Endometrial microvascular endothelial cells (primary cell): ENCODE measurements around the gene FBXO10. TPM values are rescaled to one million over a fixed set of nuclear protein-coding genes. Genes with fewer than 3 reads are reported as not detected.

ENCODE experiments used
- in situ Hi-C: cut with HindIII; loops from 2 replicates; pipeline ENCODE4 v1.10.0; 2017; ENCODE audit warnings: low sequenced_read_pairs, low pct_unique_long_range_greater_than_20kb; ENCODE audit errors: inconsistent ontology term
- total RNA-seq: library from RNA; depleted of rRNA; stranded (reverse); fragments of >200 nt; gene quantifications from one replicate; pipeline ENCODE4 v1.2.3, GENCODE V29; 2015; ENCODE audit errors: inconsistent ontology term

Gene FBXO10
- total RNA-seq, 1 donor from 2014 or later = 7.5 TPM

- in situ Hi-C loops = no loop called here
Measured at GRCh38 chr9:37559125-37559524, 17.1 kb downstream of the FBXO10 start.

- in situ Hi-C loops = no loop called here
Measured at GRCh38 chr9:37555786-37556185, 20.4 kb downstream of the FBXO10 start.

- in situ Hi-C loops = no loop called here
Measured at GRCh38 chr9:37554318-37554717, 21.9 kb downstream of the FBXO10 start.

GRCh38 chr9:37551888-37552287 lies 24.3 kb downstream of the FBXO10 start:
- in situ Hi-C loops = no loop called here

GRCh38 chr9:37551468-37551867 lies 24.7 kb downstream of the FBXO10 start:
- in situ Hi-C loops = no loop called here

GRCh38 chr9:37550781-37551180 lies 25.4 kb downstream of the FBXO10 start:
- in situ Hi-C loops = no loop called here

- in situ Hi-C loops = no loop called here
Measured at GRCh38 chr9:37549527-37549926, 26.7 kb downstream of the FBXO10 start.

GRCh38 chr9:37547328-37547878 lies 28.8 kb downstream of the FBXO10 start:
- in situ Hi-C loops = no loop called here

- in situ Hi-C loops = no loop called here
Measured at GRCh38 chr9:37543468-37543867, 32.7 kb downstream of the FBXO10 start.

- in situ Hi-C loops = no loop called here
Measured at GRCh38 chr9:37542895-37543294, 33.3 kb downstream of the FBXO10 start.

- in situ Hi-C loops = no loop called here
Measured at GRCh38 chr9:37542488-37542887, 33.7 kb downstream of the FBXO10 start.

- in situ Hi-C loops = no loop called here
Measured at GRCh38 chr9:37541465-37541864, 34.7 kb downstream of the FBXO10 start.

- in situ Hi-C loops = no loop called here
Measured at GRCh38 chr9:37540634-37541033, 35.5 kb downstream of the FBXO10 start.

GRCh38 chr9:37539634-37540033 lies 36.5 kb downstream of the FBXO10 start:
- in situ Hi-C loops = no loop called here

- in situ Hi-C loops = no loop called here
Measured at GRCh38 chr9:37538099-37538498, 38.1 kb downstream of the FBXO10 start.

GRCh38 chr9:37534901-37535300 lies 41.3 kb downstream of the FBXO10 start:
- in situ Hi-C loops = no loop called here

- in situ Hi-C loops = no loop called here
Measured at GRCh38 chr9:37534412-37534811, 41.8 kb downstream of the FBXO10 start.

GRCh38 chr9:37531699-37532098 lies 44.5 kb downstream of the FBXO10 start:
- in situ Hi-C loops = no loop called here

- in situ Hi-C loops = no loop called here
Measured at GRCh38 chr9:37528652-37529471, 47.3 kb downstream of the FBXO10 start.

GRCh38 chr9:37523916-37524315 lies 52.3 kb downstream of the FBXO10 start:
- in situ Hi-C loops = no loop called here

GRCh38 chr9:37522971-37523370 lies 53.2 kb downstream of the FBXO10 start:
- in situ Hi-C loops = no loop called here
